Pancreas (tissue), 10 donors: ENCODE measurements around the gene POLN. TPM values are rescaled to one million over a fixed set of nuclear protein-coding genes. Genes with fewer than 3 reads are reported as not detected.

Experiments used
- ATAC-seq, 4 donors: fragments of 200-7000 bp; cut with Tn5 transposase; one replicate each; pipeline versions ENCODE4 v1.8.0 to v1.9.1; 2020; ENCODE audit warnings: mild to moderate bottlenecking in 4 of 4, moderate library complexity in 4 of 4
- DNase-seq, 6 donors: peaks; one replicate each; pipeline ENCODE4 v3.0.0-alpha.2; 2020
- FAIRE-seq: peaks from 2 replicates; lab custom pipeline; 2012; peaks lifted over from hg19 to GRCh38; lab: Jason Lieb, UNC
- H3K27ac ChIP-seq, 4 donors: fragments of 200-600 bp; sonication (generic); 1 replicate in 3 of 4; 2 replicates in 1 of 4; pipeline versions ENCODE4 v1.5.0 to v1.8.0; 2020
- H3K27me3 ChIP-seq, 4 donors: fragments of 200-600 bp; one replicate each; pipeline ENCODE4 v1.8.0; 2021
- H3K36me3 ChIP-seq, 3 donors: fragments of 200-600 bp; sonication (generic) in 1 of 3; one replicate each; pipeline versions ENCODE4 v1.5.0 to v1.8.0; 2020 to 2021
- H3K4me1 ChIP-seq, 3 donors: fragments of 200-600 bp; one replicate each; pipeline ENCODE4 v1.8.0; 2021
- H3K4me3 ChIP-seq, 4 donors: fragments of 200-600 bp; sonication (generic) in 2 of 4; one replicate each; pipeline versions ENCODE4 v1.5.0 to v1.8.0; 2020 to 2021
- H3K9me3 ChIP-seq, 4 donors: fragments of 200-600 bp; one replicate each; pipeline ENCODE4 v1.8.0; 2021
- CTCF ChIP-seq, 4 donors: fragments of 200-600 bp; sonication (generic) in 3 of 4; IDR thresholded peaks; one replicate each; pipeline versions ENCODE4 v1.5.0 to v1.8.0; 2021; ENCODE audit warnings: antibody characterized with exemption in 4 of 4
- WGBS, 2 donors: extraction: QIAGEN DNeasy Blood & Tissue Kit; methylation state at CpG; one replicate each; pipeline ENCODE4 v1.1.7; 2013; 5-methylcytosine and 5-hydroxymethylcytosine counted together
- intact Hi-C, 3 donors: fragments of 100-400 bp; cut with DNase I; formaldehyde crosslinking; loops; one replicate each; pipeline versions ENCODE4 v1.11.1 to v1.14.2; 2022
- polyA plus RNA-seq, 2 donors: library from polyadenylated mRNA; stranded (reverse); fragments of 200-250 nt; gene quantifications; one replicate each; pipeline ENCODE4 v1.2.3, GENCODE V29; 2013
- total RNA-seq, 6 donors: library from RNA; stranded (reverse); fragmentation: NEBNext Ultra II Directional in 4 of 6; extraction: Animal tissue kit (Norgen Biotek cat#: 25700) in 4 of 6; gene quantifications; one replicate each; pipeline versions ENCODE4 v1.2.1 to v1.2.4, GENCODE V29; 2021 to 2023
- donor health status: healthy with polysubstance abuse.
- donor health status: DM: no; HTN: no; CAD: no; lungs with moderate emphysema.
- donor health status: DM: no; HTN: no; CAD: no.
- donor health status: control.
- donor health status: control.
- donor health status: Bipolar disorder and iron deficiency.
- donor health status: DM: yes; HTN: yes; CAD: no.
- donor health status: DM: no; HTN: no; CAD: no.
- donor health status: DM: no; HTN: no; CAD: no.
- donor health status: DM: yes; HTN: yes; CAD: no.

The POLN gene
- total and polyA plus RNA-seq, 8 donors, result 0.95 to 3.6 (median 1.9) TPM

DNA sequence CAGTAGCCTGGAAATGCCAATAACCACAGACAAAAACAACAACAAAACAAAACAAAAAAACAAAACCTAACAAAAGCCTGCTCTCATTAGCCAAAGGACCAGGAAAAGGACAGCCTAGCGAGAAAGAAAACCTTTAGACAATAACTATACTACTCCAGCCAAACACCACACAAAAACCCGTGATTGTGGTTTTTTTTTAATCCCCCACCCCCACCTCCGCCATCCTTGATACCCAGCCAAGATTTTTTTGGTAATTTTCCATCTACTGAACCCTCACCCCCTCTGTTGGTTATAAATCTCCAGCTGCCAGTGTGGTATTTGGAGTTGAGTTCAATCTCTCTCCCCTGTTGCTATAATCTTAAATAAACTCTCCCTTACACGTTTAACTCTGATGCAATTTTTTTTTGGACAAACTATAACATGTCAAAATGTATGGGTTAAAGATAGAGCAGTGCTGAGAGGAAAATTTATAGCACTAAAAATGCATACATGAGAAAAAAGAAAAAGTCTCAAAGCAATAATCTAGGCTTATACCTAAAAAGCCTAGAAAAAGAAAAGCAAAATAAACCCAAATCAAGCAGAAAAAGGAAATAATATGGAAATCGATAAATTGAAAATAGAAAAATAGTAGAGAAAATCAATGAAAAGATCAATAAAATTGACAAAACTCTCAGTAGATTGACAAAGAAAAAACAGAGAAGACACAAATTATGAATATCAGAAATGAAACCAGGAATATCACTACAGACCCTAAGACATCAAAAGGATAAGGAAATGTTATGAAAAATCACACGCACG is 99.1 kb downstream of the POLN start:
- WGBS, 2 donors, result 60 to 62% methylated on average over 7 of the region's 7 CpGs
- DNase-seq (no peak), ATAC-seq (peak in 3 of 4 donors; percentile 14 to 53 (median 28)), FAIRE-seq (no peak)
- H3K4me3 ChIP-seq, result no peak overlapping the region
- no peak for TF ChIP-seq CTCF (IDR thresholded peaks at IDR 0.05)
- intact Hi-C loops, result no loop called here
- H3K4me1 ChIP-seq, result no peaks in the 10 kb centered on the region
- no peaks in the 10 kb centered on the region for H3K9me3 ChIP-seq
- no peaks in the 10 kb centered on the region for H3K36me3 ChIP-seq
- peak overlapping the region in 1 of 4 donors; percentile 10 for H3K27ac ChIP-seq
- H3K27me3 ChIP-seq, result no peaks in the 10 kb centered on the region

- no peak for FAIRE-seq
- no peaks in the 10 kb centered on the region for H3K36me3 ChIP-seq
These were observed 100.0 kb downstream of the POLN start for GRCh38 chr4:2141762-2142451.

DNA sequence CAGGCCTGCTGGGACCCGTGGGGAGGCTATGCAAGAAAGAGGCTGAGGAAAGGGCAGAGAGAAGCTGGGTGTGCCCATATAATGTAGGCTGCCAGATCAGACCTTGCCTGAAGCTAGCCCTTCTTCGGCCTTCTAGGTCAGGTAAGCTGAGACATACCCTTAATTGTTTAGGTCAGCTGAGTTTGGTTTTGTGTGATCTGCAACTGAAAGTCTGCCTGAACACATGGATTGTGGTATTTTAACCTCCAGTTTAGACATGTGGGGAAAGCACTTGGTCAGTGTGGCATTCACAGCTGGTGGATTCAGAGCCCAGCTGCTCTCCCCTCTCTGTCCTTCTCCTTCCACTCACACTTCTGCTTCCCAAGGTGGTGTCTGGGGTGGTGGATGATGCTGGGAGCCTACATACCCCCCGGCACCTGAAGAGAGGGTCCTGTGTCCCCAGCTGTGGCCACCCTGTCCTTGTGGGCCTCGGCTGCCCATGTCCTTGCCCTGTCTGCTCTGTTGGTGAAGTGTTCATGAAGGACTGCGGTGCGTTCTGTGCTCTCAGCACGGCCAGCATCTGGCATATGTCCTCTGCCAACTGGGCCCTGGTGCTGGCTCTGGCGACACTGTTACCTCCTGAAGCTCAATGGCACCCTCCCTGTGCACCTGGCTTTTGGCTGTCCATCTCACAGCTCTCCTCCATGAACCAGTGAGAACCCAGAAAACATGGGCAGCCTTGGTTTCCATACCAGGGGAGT is 100.7 kb downstream of the POLN start:
- no peaks in the 10 kb centered on the region for H3K36me3 ChIP-seq
- no peaks in the 10 kb centered on the region for H3K4me1 ChIP-seq
- DNase-seq (no peak), FAIRE-seq (no peak), ATAC-seq (no peak)
- no peak overlapping the region for H3K4me3 ChIP-seq
- H3K27ac ChIP-seq, result no peak overlapping the region
- WGBS, 2 donors, result 85 to 95% methylated on average over 8 of the region's 8 CpGs
- H3K27me3 ChIP-seq, result no peaks in the 10 kb centered on the region
- intact Hi-C loops, result no loop called here
- TF ChIP-seq CTCF (IDR thresholded peaks at IDR 0.05), result no peak
- no peaks in the 10 kb centered on the region for H3K9me3 ChIP-seq

More at GRCh38 chr4:2141762-2142451, 100.0 kb downstream of the POLN start:
- TF ChIP-seq CTCF (IDR thresholded peaks at IDR 0.05), result no peak
- DNase-seq (no peak), ATAC-seq (peak in 3 of 4 donors; percentile 43 to 58 (median 46))
- WGBS, 2 donors, result 83 to 84% methylated on average over 7 of the region's 7 CpGs
- intact Hi-C loops, result no loop called here
- Histone ChIP-seq H3K4me1 (no peaks in the 10 kb centered on the region), H3K27me3 (no peaks in the 10 kb centered on the region), H3K27ac (peak overlapping the region in 1 of 4 donors; percentile 10), H3K9me3 (no peaks in the 10 kb centered on the region), H3K4me3 (no peak overlapping the region)

DNA sequence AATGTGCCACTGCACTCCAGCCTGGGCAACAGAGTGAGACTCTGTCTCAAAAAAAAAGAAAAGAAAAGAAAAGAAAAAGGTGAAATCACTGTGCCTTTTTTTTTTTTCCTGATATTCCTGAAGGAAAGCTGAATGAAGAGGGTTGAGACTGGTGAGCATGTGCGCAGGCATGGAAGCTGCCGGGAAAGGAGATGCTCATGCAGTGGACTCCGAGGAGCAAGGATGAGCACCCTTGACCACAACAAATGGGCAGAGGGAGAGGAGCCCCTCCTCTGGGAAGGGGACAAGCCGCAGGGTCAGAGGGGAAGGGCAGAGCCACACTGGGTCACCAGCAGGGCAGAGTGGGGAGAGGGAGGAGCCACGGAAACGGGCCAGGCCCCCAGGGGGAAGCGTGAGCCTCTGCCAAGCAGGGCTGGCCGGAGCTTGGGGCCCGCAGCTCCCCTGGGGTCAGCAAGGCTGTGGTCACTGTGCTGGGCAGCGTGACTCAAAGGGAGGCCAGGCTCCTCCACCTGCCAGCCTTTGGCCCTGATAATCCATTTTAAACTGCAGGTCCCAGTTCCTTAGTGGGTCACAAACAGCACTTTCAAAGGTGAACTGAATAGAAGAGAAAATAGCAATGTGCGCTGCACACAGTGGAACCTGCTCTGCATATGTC is 102.9 kb downstream of the POLN start:
- no peaks in the 10 kb centered on the region for H3K36me3 ChIP-seq
- no peak for FAIRE-seq
- WGBS, 2 donors, result 81 to 90% methylated on average over 8 to 11 of the region's 11 CpGs
- DNase-seq, result no peak
- no peak for TF ChIP-seq CTCF (IDR thresholded peaks at IDR 0.05)
- no peaks in the 10 kb centered on the region for H3K4me1 ChIP-seq
- intact Hi-C loops, result no loop called here
- no peak overlapping the region for H3K27ac ChIP-seq
- ATAC-seq, result no peak
- no peak overlapping the region for H3K4me3 ChIP-seq
- H3K9me3 ChIP-seq, result no peaks in the 10 kb centered on the region
- H3K27me3 ChIP-seq, result no peaks in the 10 kb centered on the region
